IPS-NIHi11 (cell line): ENCODE data around the gene MRNIP.
"Not testable (repeated sequence)": the region's sequence is repeated elsewhere in the genome, so short reads cannot be mapped to it uniquely, and the experiment has no call there.

ENCODE experiments used
- DNase-seq: peaks from one replicate; pipeline ENCODE4 v3.0.0; 2012; ENCODE audit warnings: mixed read lengths, low spot score

The MRNIP gene

DNA sequence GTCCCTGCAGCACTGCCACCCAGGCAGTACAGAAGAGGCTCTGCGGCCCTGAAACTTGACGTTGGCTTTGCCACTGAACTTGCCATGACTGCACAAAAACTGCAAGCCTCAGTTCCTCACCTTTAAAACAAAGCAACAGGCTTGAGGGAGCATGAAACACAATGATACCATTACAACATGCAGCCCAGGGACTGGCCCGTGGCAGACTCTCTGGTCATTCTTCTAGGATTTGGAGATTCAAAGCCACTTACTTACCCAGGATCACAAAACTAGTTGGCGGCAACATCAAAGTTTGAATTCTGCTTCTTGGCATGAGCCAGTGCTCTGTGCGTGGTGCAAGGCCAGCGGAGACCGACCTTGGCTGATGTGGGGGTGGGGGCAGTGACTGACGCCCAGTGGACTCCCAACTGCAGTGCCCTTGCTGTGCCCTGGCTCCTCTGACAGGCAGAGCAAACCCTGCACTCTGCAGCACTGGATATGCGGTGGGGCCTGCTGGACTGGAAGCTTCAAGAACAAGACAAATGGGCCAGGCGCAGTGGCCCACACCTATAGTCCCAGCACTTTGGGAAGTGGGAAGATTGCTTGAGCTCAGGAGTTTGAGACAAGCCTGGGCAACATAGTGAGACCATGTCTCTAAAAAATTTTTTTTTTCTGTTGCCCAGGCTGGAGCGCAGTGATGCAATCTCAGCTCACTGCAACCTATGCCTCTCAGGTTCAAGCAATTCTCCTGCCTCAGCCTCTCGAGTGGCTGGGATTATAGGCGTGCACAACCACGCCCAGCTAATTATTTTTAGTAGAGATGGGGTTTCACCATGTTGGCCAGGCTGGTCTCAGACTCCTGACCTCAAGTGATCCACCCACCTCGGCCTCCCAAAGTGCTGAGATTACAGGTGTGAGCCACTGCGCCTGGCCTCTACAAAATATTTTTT, 19.0 kb downstream of the MRNIP start:
- DNase-seq = no peak

DNA sequence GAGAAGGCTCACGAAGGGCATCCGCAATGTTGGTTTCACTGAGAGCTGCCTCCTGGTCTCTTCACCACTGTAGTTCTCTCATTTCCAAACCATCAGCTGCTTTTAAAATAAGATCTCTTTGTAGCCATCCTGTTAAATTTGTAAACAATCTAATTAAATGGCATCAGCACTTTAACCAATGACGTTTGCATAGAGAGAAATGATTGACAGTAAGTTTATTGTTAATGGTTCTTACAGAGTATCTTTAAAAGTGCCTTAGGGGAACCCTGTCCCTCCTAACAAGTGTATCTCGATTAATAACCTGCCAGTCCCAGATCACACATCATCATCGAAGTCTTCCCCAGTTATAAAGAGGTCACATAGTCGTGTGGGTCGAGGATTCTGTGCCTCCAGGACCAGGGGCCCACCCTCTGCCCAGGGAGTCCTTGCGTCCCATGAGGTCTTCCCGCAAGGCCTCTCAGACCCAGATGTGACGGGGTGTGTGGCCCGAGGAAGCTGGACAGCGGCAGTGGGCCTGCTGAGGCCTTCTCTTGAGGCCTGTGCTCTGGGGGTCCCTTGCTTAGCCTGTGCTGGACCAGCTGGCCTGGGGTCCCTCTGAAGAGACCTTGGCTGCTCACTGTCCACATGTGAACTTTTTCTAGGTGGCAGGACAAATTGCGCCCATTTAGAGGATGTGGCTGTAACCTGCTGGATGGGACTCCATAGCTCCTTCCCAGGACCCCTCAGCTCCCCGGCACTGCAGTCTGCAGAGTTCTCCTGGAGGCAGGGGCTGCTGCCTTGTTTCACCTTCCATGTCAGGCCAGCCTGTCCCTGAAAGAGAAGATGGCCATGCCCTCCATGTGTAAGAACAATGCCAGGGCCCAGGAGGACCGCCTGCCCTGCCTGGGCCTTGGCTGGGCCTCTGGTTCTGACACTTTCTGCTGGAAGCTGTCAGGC, 21.3 kb downstream of the MRNIP start:
- DNase-seq = no peak

DNA sequence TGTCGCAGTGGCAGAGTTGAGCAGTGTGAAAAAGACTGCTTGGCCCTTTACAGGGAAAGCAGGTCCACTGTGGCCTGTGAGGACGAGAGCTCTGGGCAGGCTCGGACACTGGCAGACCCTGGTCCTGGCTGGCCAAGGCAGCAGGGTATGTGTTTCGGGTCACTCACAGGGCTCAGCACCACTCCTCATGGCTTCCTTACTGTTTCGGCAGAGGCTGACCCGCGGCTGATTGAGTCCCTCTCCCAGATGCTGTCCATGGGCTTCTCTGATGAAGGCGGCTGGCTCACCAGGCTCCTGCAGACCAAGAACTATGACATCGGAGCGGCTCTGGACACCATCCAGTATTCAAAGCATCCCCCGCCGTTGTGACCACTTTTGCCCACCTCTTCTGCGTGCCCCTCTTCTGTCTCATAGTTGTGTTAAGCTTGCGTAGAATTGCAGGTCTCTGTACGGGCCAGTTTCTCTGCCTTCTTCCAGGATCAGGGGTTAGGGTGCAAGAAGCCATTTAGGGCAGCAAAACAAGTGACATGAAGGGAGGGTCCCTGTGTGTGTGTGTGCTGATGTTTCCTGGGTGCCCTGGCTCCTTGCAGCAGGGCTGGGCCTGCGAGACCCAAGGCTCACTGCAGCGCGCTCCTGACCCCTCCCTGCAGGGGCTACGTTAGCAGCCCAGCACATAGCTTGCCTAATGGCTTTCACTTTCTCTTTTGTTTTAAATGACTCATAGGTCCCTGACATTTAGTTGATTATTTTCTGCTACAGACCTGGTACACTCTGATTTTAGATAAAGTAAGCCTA, 22.2 kb downstream of the MRNIP start:
- no peak for DNase-seq

DNA sequence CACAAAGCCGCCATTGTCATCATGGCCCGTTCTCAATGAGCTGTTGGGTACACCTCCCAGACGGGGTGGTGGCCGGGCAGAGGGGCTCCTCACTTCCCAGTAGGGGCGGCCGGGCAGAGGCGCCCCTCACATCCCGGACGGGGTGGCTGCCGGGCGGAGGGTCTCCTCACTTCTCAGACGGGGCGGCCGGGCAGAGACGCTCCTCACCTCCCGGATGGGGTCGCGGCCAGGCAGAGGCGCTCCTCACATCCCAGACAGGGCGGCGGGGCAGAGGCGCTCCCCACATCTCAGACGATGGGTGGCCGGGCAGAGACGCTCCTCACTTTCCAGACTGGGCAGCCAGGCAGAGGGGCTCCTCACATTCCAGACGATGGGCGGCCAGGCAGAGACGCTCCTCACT, 23.7 kb downstream of the MRNIP start:
- not testable (repeated sequence) for DNase-seq

DNA sequence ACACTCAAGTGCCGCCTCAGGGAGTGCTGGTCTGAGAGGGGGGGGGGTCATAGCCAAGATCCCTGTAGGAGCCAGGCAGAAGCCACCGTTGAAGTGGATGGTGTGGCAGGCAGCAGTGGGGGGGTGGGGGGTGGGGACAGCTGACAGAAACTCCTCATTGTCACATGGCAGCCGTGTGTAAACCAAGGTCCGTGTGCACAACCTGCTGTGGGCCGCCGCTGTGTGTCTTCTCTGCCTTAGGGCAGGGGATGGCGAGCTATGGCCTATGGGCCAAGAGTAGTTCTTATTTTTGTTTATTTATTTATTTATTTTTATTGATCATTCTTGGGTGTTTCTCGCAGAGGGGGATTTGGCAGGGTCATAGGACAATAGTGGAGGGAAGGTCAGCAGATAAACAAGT, 24.5 kb downstream of the MRNIP start:
- DNase-seq = no peak

DNA sequence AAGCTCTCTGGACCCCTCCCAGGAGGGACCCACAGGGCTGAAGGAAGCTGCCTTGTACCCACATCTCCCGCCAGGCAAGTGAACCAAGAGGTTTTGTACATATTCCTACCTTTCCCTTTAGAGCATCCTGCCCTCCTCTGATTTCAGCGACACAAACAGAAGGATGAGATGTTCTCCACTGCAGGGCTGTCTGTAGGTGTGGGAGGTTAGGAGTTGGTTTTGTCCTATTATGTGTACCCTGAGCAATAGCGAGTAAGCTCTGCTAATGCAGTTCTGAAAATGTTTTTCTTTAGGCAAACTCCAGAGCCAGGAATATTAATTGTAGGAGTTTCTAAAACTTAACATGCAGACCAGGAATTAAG, 24.9 kb downstream of the MRNIP start:
- no peak for DNase-seq

DNA sequence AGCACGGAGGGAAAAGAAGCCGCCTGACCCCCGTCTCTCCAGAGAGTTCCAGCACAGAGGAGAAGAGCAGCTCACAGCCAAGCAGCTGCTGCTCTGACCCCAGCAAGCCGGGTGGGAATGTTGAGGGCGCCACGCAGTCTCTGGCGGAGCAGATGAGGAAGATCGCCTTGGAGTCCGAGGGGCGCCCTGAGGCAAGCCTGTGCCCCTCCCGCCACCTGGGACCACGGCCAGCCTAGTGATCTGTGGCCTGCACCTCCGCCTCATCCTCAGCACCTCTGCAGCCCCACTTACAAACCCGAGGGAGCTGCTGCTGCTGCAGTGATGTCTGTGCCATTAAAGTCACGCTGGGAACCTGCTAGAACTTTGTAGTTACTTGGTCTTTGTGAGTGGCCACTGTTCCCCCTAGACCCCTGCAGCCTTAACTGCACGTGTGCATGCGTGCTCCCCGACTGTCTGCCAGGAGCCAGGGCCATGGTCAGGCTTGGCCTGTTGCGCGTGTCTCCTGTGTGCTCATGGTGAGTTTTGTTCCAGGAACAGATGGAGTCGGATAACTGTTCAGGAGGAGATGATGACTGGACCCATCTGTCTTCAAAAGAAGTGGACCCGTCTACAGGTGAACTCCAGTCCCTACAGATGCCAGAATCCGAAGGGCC, 25.4 kb downstream of the MRNIP start:
- no peak for DNase-seq

DNA sequence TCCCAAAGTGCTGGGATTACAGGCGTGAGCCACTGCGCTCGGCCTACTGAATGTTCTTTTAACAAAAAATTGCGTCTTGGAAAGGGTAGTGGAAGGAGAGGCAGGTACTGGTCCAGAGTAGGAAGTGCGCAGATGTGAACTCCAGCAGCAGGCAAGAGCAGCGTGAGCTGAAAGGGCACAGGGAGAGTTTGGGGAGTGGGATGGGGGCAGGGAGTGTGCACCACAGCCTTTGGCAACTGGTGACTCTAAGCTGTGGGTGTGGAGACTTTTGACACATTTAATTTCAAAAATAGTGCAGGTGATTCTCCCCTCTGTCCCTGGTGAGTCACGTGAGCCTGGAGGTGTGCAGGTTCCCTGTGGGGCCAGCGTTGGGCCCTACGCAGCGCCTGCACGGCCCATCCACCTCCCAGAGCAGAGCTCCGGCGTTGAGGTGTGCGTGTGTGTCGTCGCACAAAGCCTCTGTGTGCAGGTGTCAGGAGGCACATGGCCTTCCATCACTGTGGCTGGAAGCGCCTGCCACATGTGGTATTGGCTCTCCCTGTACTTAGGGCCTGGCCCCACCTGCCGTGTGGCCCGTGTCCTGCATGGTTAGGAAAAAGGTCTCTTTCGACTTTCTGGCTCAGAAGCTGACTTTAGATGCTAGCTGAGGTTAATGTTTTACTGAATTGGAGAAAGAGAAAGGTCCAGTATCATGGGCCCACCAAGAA, 26.4 kb downstream of the MRNIP start:
- no peak for DNase-seq

DNA sequence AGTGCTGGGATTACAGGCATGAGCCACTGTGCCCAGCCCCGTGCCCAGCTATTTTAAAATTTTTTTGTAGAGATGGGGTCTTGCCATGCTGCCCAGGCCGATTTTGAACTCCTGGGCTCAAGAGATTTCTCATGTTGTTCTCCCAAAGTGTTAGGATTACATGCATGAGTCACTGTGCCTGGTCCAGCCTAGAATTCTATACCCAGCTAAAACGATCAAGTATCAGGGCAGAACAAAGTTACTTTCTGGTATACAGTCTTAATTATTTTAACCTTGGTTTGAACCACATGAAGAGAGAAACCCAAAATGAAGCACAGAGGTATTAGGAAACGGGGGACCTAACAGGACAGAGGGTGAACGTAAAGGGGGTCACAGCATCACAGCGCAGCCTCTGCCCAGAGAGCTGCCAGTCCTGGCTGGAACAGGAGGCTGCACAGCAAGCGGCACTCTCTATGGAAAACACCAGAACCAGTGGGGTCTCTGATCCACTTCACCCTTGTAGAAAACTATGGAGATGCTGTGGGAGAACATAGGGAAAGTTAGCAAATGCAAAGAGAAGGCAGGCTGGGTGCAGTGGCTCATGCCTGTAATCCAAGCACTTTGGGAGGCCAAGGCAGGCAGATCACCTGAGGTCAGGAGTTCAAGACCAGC, 27.7 kb downstream of the MRNIP start:
- no peak for DNase-seq

DNA sequence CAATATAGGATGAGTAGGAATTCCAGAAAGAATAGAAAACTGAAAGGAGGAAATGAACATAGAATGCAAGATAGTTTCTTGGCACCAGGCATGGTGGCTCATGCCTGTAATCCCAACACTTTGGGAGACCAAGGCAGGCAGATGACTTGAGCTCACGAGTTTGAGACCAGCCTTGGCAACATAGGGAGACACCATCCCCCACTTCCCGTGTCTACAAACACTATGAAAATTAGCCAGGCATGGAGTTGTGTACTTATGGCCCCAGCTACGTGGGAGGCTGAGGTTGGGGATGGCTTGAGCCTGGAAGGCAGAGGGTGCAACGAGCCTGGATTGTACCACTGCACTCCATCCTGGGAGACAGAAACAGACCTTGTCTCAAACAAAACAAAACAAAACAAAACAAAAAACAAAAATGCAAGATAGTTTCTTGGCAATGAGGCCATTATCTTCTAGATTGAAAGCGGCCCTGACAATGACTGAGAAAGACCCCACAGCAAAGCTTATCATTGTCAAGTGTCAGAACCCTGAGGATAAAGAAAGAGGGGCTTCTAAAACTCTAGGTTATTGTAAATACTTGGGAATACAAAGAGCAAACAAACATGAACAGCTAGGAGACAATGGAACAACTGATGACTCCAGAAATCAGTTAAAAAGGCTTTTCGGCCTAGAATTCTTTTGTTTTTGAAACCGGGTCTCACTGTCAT, 28.7 kb downstream of the MRNIP start:
- no peak for DNase-seq

DNA sequence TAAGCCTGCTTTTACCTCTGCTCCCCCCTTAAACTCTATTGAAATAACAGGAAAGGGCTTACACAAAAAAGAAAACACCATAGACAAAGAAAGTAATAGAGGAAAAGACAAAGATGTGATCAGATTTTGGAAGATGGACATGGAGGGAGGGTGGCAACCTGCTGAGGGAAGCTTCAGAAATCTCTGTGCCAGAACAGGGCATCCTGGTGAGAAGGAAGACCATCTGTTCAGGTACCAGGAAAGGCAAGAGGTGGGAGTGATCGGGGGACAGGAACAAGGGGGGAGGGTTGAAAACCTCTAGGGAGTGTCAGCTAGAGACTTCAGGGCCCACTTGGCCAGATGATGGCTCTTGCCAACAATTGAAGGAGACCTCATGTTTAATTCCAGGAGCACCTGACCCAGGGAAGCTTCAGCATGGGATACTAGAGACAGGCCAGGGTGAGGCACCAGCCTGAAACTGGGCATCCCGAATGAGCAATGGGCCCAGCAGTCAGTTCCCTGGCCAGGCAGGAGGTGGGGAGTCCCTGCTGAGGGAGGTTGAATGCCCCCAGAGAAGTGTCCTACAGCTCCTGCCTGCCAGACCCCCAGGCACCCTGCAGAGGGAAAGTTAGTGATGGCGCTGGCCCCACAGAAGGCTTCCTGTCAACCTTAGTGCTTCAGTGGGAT, 29.7 kb downstream of the MRNIP start:
- no peak for DNase-seq

DNA sequence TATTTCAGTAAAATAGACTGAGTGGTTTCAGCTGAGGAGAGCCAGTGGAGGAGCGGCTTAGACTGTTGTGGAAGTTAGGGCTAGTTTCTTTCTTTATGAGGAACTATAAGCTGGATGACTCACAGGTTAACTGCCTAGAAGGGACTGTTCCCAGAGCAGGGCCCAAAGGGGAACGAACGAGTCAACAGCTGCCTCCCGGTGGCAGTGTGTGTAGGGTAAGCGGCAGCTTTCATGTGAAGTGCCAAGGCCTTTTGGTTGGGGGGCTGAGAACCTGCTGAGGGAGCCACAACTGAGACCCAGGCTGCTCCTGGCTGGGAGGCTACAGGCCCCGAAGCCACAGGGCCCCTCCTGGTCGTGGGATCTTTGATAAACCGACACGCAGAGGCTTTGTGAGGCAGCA, 30.9 kb downstream of the MRNIP start:
- DNase-seq = no peak

DNA sequence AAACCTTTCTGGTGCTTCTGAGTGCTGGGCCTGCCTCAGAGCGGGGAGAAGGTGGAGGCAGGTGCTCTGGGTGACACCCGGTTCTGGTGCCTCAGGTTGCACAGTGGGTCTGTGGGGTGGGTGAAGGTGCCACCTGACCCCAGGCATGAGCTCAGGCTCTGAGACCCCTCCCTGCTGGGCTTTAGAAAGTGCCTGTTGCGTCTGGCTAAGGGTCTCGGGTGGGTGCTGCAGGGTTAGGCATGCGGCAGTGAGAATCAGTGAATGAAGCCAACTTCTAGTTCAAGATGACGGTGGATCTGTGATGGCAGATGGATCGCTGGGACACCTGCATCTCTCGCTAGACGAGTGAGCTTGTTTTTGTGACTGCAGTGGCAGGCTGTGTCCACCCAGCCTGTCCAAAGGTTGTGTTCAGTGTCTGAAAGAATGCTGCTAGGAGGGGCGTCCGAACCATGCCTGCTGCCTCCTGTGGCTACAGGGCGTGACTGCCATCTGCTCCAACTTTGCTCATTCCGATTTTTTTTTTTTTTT, 32.9 kb downstream of the MRNIP start:
- DNase-seq = no peak

DNA sequence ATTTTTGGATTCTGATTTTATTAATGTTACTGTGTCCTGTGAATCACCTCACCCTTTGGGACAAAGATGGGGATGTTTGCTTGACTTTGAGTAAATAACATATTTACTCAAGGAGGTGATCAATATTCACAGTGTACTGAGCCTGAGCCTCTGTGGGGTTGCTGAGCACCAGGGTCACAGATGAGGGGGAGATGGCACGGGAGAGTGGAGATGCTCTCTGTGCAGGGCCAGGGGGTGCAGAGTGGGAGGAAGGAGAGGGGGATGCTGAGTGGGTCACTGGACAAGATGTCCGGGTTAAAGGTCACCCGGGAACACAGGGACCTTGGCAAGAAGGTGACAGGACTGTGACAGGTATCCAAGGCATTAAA, 33.9 kb downstream of the MRNIP start:
- no peak for DNase-seq

DNA sequence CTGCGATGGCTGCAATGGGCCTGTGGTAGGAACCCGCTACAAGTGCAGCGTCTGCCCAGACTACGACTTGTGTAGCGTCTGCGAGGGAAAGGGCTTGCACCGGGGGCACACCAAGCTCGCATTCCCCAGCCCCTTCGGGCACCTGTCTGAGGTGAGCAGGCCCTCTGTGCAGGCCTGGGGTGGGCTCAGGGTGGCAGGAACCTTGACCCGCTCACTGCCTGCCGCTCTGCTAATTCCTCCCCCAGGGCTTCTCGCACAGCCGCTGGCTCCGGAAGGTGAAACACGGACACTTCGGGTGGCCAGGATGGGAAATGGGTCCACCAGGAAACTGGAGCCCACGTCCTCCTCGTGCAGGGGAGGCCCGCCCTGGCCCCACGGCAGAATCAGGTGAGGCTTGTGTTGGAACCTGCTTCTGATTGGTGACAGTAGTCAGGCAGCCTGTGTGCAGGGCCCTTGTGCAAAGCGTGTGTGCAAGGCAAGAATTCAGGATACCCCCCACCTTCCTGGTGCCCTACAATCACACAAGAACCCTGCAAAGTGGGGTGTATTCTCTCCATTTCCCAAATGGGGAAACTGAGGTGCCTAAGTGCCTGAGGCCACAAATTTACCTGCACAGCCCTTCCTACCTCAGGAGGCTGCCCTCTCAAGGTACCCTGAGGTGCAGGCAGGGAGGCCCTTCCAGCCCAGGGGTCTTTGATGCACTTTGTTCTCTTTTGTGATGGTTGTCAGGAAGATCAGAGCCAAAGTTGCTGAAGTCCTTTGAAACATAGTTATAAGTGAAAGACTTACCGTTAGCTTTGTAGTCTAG, 34.5 kb downstream of the MRNIP start:
- no peak for DNase-seq

DNA sequence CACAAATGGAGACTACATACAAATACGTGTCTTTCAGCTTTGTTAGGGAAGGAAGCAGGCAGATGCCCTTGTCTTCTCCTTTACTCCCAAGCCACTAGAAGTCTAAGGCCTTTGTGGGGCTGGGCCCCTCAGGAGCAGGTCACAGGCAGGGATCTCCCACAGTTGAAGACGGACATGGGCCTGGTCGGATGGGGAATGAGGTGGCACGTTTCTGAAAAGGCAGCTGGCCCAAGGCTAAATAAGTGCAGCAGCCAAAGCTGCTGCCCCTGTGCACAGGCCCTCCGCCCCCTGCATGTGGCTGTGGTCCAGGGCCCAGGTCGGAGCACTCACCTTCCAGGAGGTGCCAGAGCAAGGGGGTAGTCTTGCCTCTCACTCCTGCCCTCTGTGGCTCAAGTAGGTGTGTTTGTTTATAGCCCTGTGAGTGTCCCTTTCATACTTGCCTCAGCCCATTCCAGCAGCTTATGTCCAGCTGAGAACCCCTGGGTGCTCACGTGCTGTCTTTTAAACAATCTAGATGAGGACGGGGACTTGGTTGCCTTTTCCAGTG, 36.1 kb downstream of the MRNIP start:
- no peak for DNase-seq

DNA sequence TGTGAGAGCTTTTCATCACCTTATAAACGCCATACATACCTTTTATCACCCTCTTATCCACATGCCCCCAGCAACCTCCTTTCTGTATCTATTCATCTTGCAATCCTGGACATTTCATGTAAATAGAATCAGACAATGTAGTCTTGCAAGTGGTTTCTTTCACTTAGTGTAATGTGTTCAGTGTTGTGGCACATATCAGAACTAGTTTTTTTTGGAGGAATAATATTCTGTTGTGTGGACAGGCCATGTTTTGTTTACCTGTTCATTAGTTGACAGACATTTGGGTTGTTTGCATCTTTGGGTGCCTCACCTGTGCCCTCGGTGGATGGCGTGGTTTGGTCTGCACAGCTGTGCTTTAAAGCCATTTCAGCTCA, 36.6 kb downstream of the MRNIP start:
- no peak for DNase-seq
